Superior temporal gyrus (tissue), 1 donor: ENCODE measurements around the gene ARHGDIA.

Experiments used
- DNase-seq: peaks from one replicate; pipeline ENCODE4 v3.0.0-alpha.2; 2016; ENCODE audit errors: extremely low spot score

ARHGDIA gene

GRCh38 chr17:81906476-81907218 is 35.5 kb upstream of the ARHGDIA start:
- no peak for DNase-seq

- DNase-seq: no peak
Observed at GRCh38 chr17:81905993-81906392, 34.9 kb upstream of the ARHGDIA start.

GRCh38 chr17:81905424-81905875 is 34.3 kb upstream of the ARHGDIA start:
- DNase-seq: no peak

- no peak for DNase-seq
Observed at GRCh38 chr17:81904600-81905423, 33.7 kb upstream of the ARHGDIA start.

- DNase-seq: no peak
Observed at GRCh38 chr17:81903896-81904599, 32.9 kb upstream of the ARHGDIA start.

- no peak for DNase-seq
Observed at GRCh38 chr17:81903415-81903831, 32.3 kb upstream of the ARHGDIA start.

GRCh38 chr17:81902653-81903414 is 31.7 kb upstream of the ARHGDIA start:
- DNase-seq: no peak

GRCh38 chr17:81902023-81902652 is 31.0 kb upstream of the ARHGDIA start, which contains the start of gene NPB:
Gene NPB (plus strand): TSS chr17:81902238. CDS start chr17:81902278, 40 bp downstream.
- DNase-seq: no peak

- no peak for DNase-seq
Observed at GRCh38 chr17:81901167-81902022, 30.3 kb upstream of the ARHGDIA start.

- DNase-seq: no peak
Observed at GRCh38 chr17:81900181-81900820, 29.2 kb upstream of the ARHGDIA start.

- no peak for DNase-seq
Observed at GRCh38 chr17:81899514-81900166, 28.5 kb upstream of the ARHGDIA start.

- DNase-seq: no peak
Observed at GRCh38 chr17:81898885-81899284, 27.7 kb upstream of the ARHGDIA start.

GRCh38 chr17:81898029-81898866 is 27.1 kb upstream of the ARHGDIA start:
- DNase-seq: peak; percentile 50

- no peak for DNase-seq
Observed at GRCh38 chr17:81895400-81895799, 24.3 kb upstream of the ARHGDIA start.

GRCh38 chr17:81891303-81891552 is 20.1 kb upstream of the ARHGDIA start:
- no peak for DNase-seq

GRCh38 chr17:81890447-81891302 is 19.5 kb upstream of the ARHGDIA start:
- no peak for DNase-seq

GRCh38 chr17:81889602-81890001 is 18.5 kb upstream of the ARHGDIA start:
- DNase-seq: no peak
